Thoracic aorta (tissue), 2 donors: ENCODE measurements around the gene MTHFD1L. TPM values are rescaled to one million over a fixed set of nuclear protein-coding genes. Genes with fewer than 3 reads are reported as not detected.

ENCODE experiments used
- ATAC-seq: fragments of 150-250 bp; one replicate; pipeline ENCODE4 v1.8.0; 2017; ENCODE audit warnings: low read depth; ENCODE audit not compliant: insufficient number of reproducible peaks, low FRiP score
- DNase-seq: peaks from one replicate; pipeline ENCODE4 v3.0.0-alpha.2; 2020; ENCODE audit warnings: low spot score
- H3K27ac ChIP-seq, 2 donors: fragments of 200-600 bp; sonication (generic); 1 replicate in 1 of 2; 2 replicates in 1 of 2; pipeline ENCODE4 v1.5.1; 2016; ENCODE audit warnings: mild to moderate bottlenecking in 2 of 2, moderate library complexity in 2 of 2
- H3K27me3 ChIP-seq: fragments of 200-600 bp; sonication (generic); replicated peaks from 2 replicates; pipeline ENCODE4 v1.6.0; 2016; ENCODE audit warnings: mild to moderate bottlenecking; ENCODE audit not compliant: insufficient read depth
- H3K36me3 ChIP-seq: fragments of 200-600 bp; sonication (generic); one replicate; pipeline ENCODE4 v1.5.1; 2016
- H3K4me1 ChIP-seq, 2 donors: fragments of 200-600 bp; sonication (generic); 1 replicate in 1 of 2; 2 replicates in 1 of 2; pipeline versions ENCODE4 v1.5.1 to v1.6.0; 2016; ENCODE audit warnings: low read depth in 2 of 2, mild to moderate bottlenecking in 1 of 2; ENCODE audit not compliant: control insufficient read depth in 1 of 2
- H3K4me3 ChIP-seq: fragments of 200-600 bp; sonication (generic); 2 replicates; pipeline ENCODE4 v1.5.1; 2016; ENCODE audit warnings: mild to moderate bottlenecking
- H3K9me3 ChIP-seq: fragments of 200-600 bp; sonication (generic); 2 replicates; pipeline ENCODE4 v1.5.1; 2016
- total RNA-seq, 2 donors: library from RNA; depleted of rRNA; stranded (reverse); fragments of >200 nt; gene quantifications; one replicate each; pipeline versions ENCODE4 v1.1.0 to v1.2.3, GENCODE V29; 2016
- TF ChIP-seq, protein P1 (sequence below): fragments of 200-600 bp; sonication (generic); IDR thresholded peaks from one replicate; pipeline ENCODE4 v1.5.1; 2019; ENCODE audit warnings: antibody characterized with exemption

MTHFD1L gene
- total RNA-seq, 2 donors from 2014 or later, result 52.8 to 77.3 TPM

DNA sequence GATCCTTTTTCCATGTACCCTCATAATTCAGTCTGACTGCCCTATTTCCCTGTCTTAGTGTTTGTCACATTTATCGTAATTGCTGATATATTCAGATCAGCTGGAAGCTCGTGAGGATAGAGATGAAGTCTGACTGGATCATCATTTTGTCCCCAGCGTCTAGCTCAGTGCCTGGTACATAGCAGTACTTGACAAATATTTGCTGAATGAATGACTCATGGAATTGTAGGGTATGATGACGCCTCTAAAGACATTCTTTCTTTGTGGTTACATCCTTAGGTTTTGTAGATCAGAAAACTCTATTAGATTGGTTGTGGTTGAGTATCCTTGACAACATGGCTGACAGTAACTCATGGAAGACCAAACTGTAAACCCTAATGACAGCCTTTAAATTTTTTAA, 68.9 kb downstream of the MTHFD1L start:
- Histone ChIP-seq H3K27me3 (no peaks in the 10 kb centered on the region), H3K4me3 (no peak overlapping the region), H3K4me1 (peaks cover 4 to 16% of the 10 kb centered on the region in 2 donors), H3K27ac (no peak overlapping the region), H3K36me3 (peaks cover 11% of the 10 kb centered on the region), H3K9me3 (no peaks in the 10 kb centered on the region)
- DNase-seq (no peak), ATAC-seq (no peak)
- TF ChIP-seq, protein P1, sequence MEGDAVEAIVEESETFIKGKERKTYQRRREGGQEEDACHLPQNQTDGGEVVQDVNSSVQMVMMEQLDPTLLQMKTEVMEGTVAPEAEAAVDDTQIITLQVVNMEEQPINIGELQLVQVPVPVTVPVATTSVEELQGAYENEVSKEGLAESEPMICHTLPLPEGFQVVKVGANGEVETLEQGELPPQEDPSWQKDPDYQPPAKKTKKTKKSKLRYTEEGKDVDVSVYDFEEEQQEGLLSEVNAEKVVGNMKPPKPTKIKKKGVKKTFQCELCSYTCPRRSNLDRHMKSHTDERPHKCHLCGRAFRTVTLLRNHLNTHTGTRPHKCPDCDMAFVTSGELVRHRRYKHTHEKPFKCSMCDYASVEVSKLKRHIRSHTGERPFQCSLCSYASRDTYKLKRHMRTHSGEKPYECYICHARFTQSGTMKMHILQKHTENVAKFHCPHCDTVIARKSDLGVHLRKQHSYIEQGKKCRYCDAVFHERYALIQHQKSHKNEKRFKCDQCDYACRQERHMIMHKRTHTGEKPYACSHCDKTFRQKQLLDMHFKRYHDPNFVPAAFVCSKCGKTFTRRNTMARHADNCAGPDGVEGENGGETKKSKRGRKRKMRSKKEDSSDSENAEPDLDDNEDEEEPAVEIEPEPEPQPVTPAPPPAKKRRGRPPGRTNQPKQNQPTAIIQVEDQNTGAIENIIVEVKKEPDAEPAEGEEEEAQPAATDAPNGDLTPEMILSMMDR, result no peak

DNA sequence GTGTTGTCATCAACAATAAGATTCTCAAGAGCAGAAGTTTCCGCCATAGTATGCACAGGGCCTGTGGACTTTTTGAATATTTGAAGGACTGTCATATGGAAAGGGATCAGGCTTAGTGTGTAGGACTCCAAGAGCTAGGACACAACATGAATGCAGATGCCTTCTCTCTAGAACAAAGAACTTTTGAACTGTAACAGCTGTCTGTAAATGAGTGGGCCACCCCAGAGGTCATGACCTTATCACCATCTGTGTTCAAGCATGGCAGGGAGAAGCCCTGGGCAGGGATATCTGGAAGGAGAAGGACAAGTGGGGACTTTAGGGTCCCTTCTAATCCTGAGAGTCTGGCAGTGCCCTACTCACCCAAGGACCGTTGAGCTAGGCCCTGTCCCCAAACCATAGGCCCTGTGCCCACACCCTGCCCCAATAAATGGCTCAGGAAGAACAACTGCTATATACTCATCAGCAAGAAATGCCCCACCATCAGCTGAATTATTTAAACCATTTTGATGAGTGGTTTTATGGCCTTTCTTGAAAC, 70.6 kb downstream of the MTHFD1L start:
- ATAC-seq (no peak), DNase-seq (no peak)
- Histone ChIP-seq H3K9me3 (no peaks in the 10 kb centered on the region), H3K27me3 (no peaks in the 10 kb centered on the region), H3K36me3 (peaks cover 11% of the 10 kb centered on the region), H3K27ac (no peak overlapping the region), H3K4me1 (peaks cover 0 to 11% of the 10 kb centered on the region in 2 donors), H3K4me3 (no peak overlapping the region)
- TF ChIP-seq, protein P1, result no peak

DNA sequence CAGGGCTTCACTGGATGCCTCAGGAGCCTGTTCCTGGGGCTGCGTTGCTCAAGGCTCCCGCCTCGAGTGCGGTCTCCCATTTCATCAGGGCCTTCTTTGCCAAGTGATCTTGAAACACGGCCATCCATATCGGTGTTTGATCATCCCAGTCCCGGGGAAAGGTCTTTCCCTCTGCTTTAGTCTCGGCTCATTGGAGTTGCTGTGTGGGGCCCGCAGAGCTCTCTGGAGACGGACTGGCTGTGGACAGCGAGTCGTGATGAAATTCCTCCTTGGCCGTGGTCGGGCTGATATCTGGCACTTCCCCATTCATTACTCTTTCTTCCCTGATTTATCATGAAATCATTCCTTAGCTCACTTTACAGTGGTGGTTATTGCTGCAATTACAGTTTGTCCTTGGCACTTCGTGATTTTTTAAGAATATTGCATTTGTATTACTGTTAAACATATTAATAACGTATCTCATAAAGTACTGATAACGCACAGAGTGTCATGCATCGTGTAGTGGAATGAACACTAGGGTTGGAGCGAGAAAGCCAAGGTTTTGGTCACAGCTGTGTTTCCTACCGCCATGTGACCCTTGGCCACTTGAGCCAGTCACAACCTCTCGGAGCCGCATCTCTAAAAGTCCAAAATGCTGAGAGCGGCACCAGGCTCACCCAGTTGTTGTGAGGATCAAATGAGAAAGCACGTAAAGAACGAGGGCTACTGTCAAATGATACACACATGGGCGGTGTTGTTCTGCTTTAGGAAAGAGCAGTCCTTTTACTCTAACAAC, 71.8 kb downstream of the MTHFD1L start:
- no peak for DNase-seq
- Histone ChIP-seq H3K36me3 (peaks cover 11% of the 10 kb centered on the region), H3K27me3 (no peaks in the 10 kb centered on the region), H3K4me1 (no peaks in the 10 kb centered on the region), H3K27ac (no peak overlapping the region), H3K9me3 (no peaks in the 10 kb centered on the region), H3K4me3 (no peak overlapping the region)
- no peak for ATAC-seq
- TF ChIP-seq, protein P1, result no peak

DNA sequence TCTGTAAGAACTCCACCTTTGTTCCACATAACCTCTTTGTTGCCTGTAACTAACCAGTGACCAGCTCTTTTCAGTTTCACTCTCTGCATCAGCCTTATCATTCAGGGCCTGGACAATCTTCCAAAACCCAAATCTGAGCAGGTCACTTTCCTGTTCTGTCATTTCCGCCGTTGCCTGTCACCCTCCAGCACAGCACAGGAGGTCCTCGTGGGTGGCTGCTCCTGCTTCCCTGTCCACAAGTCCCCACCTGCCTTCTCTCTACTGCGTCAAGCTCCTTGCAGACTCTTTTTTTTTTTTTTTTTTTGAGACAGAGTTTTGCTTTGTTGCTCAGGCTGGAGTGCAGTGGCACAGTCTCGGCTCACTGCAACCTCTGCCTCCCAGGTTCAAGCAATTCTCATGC, 73.9 kb downstream of the MTHFD1L start:
- H3K9me3 ChIP-seq, result no peaks in the 10 kb centered on the region
- no peak overlapping the region for H3K4me3 ChIP-seq
- TF ChIP-seq, protein P1, result no peak
- ATAC-seq, result no peak
- no peaks in the 10 kb centered on the region for H3K27me3 ChIP-seq
- no peaks in the 10 kb centered on the region for H3K4me1 ChIP-seq
- DNase-seq, result no peak
- H3K27ac ChIP-seq, result no peak overlapping the region
- H3K36me3 ChIP-seq, result peaks cover 11% of the 10 kb centered on the region

DNA sequence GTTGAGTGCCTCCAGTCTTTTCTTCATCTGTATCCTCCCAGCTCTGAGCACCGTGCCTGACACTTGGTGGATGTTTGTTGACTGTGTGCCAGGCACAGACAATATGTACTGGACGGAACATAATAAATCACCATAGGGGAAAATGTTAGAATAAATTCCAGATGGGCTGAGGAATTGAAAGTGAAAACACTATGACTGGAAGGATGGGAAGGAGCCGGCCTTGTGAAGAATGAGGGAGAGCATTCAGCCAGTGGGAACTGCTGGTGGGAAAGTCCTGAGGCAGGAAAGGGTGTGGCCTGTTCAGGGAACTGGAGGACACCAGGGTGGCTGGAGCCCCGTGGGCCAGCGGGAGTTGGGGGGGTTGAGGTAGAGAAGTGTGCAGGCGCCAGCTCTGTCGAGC, 75.4 kb downstream of the MTHFD1L start:
- TF ChIP-seq, protein P1, result no peak
- no peaks in the 10 kb centered on the region for H3K4me1 ChIP-seq
- no peak overlapping the region for H3K4me3 ChIP-seq
- H3K27me3 ChIP-seq, result no peaks in the 10 kb centered on the region
- DNase-seq (no peak), ATAC-seq (peak; percentile 38)
- H3K36me3 ChIP-seq, result peaks cover 11% of the 10 kb centered on the region
- H3K9me3 ChIP-seq, result no peaks in the 10 kb centered on the region
- no peak overlapping the region for H3K27ac ChIP-seq
